NCI-H345 treated with DMSO at 0.1 percent for 48 hours (cell line): Measurements from ENCODE around the gene SLC7A6OS.

Experiments
- DNase-seq: peaks from one replicate; lab custom pipeline; 2025; ENCODE audit not compliant: unreplicated experiment; lab: John Stamatoyannopoulos, UW

The SLC7A6OS gene

DNA sequence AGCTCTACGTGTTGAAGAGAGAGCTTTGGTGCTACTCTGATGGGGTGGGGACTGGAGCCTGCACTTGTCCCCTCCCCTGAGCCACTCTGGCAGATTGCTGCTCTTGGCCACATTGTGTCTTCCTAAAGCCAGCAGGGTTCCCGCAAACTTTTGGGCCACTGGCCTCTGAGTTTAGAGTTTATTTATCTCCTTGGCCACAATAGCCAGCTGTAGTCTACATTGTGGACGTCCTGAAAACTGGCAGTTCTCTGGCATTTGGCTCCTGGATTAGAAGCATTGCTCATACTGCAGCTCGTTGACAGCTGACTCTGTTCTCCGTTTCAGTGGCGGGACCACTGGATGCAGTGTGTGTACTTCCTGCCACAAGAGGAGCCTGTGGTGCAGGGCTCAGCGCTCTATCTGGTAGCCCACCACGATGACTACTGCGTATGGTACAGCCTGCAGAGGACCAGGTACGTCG lies 34.6 kb upstream of the SLC7A6OS start:
- no peak for DNase-seq

DNA sequence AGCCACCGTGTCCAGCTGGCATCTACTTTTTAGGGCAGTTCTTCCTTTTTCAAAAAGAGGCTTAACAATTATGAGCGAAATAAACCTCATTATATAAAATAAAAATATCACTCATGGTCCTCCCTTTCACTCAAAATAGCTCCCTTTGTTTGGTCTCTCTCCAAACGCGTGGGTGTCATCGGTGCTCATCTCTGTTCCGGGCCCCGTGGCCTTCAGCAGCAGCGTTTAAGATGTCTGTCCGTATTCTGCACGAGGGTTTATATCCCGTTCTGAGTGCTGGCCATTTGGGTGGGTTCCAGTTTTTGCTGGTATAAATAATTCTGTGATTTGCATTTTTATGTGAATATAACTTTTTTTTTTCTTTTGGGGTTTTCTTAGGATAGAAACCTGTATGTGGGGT lies 33.5 kb upstream of the SLC7A6OS start:
- DNase-seq, result no peak

DNA sequence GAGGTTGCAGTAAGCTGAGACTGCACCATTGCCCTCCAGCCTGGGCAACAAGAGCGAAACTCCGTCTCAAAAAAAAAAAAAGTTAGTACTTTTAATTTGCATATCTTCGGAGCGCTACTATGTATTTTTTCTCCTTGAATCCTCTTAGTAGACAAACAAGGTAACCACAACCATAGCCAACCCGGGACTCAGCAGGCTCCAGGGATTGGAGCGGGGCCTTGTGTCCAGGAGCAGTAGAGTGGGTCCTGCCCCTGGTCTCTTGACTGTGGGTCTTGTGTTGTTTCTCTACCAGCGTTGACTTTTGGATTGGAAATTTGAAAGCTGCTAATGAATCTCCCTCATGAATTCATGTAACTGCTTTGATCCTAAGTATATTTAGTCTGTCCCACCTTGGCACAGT lies 32.4 kb upstream of the SLC7A6OS start:
- DNase-seq, result no peak

DNA sequence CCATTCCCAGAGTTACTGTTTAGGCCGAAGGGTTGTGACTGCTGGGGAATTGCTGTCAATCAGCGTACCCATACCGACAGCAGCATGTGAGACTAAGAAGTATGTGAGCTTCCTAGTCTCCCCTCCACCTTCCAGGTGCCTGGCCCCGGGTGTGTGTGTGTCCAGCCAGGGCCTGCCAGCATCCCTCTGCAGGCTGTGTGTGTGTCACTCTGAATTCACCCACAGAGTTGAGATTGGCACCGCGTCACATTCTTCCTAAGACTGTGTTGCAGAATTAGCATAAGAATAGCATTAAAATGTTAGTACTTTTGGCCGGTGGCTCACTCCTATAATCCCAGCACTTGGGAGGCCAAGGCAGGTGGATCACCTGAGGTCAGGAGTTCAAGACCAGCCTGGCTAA lies 31.9 kb upstream of the SLC7A6OS start:
- no peak for DNase-seq

DNA sequence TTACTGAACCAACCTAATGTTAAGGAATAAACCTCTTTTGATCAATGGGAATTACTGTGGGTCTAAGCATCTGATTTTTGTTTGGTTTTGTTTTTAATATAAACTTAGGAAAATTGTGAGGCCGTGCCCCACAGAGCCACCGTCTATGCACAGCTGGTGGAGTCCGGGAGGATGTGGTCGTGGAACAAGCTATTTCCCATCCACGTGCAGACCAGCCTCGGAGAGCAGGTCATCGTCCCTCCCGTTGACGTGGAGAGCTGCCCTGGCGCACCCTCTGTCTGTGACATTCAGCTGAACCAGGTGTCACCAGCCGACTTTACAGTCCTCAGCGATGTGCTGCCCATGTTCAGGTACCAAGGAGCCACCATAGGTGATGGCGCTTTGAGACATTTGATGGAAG lies 28.5 kb upstream of the SLC7A6OS start:
- DNase-seq, result no peak

DNA sequence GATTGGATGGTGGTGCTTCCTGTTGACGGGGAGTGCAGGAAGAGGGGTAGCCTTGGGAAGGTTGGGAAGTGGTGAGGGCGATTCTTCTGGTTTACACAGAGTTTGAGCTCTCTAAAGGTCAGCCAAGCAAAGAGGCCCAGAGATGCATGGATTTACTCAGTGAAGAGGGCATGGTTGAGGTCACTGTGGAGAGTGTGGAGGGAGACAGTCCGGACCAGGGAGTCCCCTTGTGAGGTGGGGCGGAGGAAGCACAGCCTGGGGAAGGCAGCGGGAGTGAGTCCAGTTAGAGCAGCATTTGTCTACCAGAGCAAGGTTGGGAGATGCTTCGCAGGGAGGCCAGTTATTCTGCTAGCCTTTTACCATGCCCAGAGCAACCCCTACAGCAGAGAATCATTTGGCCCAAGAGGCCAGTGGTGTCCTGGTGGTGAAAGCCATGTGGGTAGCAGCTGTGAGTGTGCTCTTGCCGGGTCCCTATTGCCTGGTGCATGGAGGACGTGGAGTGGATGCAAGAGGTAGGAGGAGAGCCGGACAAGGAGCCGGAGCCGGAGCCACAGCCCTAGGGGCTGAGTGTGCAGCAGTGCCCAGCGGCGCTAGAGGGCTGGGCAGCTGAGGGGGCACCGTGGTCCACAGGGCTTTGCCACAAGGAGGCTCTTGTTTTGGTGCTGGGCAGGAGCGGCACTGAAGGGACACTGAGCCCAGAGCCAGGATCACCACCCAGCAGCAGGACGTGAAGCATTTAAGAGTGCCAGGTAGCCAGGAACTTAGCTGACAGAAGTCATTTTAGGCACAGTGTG lies 27.8 kb upstream of the SLC7A6OS start:
- no peak for DNase-seq

DNA sequence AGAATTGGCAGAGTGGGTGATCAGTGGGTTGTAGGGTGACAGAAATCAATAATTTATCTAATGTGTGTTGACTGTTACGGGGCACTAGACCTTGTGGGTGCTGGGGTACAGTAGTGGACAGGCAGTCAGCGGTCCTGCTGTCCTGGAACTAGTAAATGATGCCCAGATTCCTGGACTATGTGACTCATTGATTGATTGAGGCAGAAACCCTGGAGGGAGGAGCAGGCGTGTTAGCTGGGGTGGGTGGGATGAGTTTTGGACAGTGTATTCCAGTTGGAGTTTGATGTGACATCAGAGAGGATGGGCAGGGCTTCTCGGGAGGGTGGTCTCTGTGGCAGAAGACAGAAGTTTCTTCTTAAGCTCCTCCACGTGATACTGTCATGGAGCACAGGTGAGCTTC lies 24.4 kb upstream of the SLC7A6OS start:
- no peak for DNase-seq

DNA sequence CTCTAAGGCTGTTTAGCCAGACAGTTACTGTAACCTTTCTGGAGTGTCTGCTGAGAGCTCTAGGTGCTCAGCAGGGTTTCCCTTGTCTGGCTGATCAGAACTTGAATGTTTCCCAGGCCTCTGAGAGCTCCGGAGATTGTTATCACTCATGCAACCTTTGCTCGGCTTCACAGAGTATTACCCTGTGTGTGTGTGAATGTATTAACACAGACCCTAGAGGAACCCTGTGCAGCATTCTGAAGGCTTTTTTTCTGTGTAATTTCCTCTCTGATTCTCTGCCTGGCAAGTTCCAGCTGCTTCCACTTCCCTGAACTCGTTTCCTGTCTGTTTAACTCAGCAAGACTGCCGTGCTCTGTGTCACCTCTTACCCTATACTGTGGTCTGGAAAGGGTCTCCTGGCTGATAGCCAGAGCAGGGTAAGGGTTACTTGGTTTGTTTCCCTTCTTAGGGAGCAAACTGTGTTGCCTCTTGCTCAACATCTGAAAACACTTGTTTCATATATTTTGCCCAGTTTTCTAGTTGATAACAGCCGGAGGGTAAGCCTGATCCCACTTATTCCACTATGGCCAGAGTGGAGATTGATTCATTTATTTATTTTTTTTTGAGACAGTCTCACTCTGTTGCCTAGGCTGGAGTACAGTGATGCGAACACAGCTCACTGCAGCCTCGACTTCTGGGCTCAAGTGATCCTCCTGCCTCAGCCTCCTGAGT lies 21.8 kb upstream of the SLC7A6OS start:
- no peak for DNase-seq

DNA sequence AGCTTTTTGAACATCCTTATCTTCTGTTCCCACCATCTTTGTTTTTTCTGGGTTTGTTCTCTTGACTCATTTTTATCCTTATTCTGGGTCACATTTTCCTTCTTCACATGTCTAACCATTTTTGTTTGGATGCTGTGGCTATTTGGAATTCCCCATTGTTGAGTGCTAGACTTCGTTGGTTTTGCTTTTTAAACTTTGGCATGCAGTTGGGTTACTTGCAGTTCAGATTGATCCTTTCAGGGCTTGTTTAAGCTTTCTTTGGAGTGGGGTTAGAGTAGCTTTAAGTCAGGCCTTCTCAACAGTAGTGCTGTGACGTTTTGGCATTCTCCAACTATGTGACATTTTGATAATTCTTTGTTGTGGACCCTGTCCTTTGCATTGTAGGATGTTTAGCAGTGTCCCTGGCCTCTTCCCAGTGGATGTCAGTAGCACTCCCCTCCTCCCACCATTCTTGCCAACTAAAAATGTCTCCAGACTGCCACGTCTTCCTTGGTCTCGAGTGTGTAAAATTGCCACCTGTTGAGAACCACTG lies 21.2 kb upstream of the SLC7A6OS start:
- DNase-seq, result no peak

DNA sequence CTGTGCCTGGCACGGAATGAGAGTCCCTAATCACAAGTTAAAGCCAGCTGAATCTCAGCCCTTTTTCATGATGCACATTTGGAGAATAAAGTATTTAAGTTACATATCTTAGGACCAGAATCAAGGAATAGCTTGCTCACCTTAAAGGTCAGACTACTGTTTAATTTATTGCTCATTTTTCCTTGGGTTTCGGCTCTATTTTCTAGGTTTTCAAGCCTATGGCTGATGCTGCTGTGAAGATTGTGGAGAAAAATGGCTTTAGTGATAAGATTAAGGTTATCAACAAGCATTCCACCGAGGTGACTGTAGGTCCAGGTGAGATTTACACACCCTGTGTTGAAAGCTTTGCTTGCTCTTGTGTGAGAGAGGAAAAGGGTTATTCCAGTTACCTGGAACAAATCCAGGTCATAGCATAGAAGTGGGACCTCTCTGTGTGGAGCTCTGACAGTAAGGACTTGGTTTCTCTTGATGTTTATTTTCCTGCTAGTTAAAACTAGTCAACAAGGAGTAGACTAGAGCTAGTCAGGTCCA lies 18.2 kb upstream of the SLC7A6OS start:
- no peak for DNase-seq

DNA sequence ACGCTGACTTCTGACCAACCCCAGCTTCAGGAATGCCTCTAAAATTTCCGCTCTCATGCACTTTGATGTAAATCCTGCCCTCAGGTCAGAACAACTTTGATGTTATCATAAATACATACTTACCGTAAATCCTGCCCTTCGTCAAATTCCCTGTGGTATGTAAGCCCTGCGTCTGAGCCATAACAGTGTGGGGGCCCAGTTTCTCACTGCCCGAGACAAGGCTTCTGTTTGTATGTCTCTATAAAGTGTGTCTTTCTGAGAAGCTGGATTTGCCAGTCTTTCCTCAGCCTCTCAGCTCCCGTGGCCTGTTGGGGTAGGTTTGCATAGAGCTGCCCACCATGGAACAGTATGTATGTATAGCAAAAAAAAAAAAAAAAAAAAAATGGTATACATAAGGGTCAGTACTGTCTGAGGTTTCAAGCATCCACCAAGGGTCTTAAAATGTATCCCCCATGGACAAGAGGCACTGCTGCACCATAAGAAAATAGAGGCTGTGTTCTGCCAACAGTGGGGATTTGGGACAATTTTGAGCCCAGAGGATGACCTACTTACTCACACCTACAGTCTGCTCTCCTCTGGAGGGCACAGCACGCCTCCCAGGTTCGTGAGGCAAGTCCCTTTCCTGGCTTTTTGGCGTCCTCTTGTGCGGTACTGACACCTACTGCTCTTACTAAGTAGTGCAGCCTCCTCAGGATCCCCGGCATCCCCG lies 17.6 kb upstream of the SLC7A6OS start:
- peak; percentile 54 for DNase-seq

DNA sequence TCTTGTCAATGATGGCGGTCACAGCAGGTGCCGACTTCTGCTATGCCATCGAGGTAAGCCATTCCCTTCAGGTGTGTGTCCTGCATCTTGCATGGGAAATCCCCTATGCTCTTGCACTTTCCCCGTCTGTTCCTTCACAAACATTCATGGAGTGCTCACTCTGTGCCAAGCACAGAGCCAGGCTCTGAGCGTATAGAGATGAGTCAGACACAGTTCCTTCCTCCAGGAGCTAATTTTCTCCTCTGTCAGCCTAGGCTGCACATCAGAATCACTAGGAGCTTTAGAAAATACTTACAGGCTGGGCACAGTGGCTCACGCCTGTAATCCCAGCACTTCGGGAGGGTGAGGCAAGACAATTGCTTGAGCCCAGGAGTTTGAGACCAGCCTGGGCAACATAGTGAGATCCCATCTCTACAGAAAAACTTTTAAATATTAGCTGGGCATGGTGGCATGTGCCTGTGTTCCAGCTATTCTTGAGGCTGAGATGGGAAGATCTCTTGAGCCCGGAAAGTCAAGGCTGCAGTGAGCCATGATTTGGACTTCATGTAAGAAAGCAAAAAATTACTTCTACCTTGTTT lies 14.1 kb upstream of the SLC7A6OS start:
- DNase-seq, result no peak

DNA sequence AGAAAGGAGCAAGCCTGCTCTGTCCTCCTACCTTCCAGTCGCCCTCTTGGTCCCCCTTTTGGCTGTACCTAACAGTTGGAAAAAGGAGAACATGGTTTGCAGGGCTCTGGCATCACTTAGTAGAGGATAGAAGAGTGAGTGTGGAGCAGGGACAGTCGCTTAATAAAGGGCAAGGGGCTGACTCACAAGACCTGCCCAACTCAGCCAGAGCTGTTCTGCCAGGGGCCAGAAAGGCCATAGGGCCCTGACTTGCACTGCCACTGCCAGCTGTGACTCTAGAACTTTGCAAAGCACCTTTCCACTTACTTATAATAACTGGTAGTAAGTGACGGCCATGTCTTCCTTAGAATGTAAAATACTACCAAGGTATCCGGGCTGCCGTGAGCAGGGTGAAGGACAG lies 13.6 kb upstream of the SLC7A6OS start:
- no peak for DNase-seq

DNA sequence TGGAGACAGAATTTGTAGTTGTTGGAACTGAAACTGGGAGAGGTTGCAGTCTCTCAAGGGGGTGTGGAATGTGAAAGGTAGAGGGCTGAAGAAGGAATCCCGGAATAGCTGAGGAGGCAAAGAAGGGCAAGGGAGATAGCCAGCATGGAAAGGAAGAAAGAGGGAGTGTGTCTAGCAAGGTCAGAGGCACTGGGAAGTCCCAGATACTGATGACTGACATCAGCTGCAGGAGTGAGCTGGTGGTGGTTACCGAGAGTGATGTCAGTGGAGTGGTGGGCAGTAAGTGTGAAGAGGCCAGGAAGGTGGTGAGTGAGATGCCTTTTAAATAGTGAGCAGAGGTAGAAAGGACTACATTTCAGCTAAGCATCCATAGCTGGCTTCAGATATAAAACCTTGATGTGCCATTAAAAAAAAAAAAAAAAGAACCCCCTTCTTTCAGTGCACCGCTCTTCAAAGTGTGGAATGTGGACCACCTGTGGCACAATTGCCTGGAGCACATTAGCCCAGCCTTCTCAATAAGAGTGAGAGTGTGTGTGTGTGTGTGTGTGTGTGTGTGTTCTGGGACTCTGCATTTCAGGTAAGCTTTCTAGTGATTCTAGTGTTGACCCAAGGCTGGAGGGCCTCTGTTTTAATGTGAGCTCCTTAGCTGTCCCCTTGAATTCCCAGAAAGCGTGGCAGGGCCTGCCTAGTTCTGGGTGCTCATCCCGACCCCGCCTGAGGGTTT lies 8.6 kb upstream of the SLC7A6OS start:
- peak; percentile 66 for DNase-seq

DNA sequence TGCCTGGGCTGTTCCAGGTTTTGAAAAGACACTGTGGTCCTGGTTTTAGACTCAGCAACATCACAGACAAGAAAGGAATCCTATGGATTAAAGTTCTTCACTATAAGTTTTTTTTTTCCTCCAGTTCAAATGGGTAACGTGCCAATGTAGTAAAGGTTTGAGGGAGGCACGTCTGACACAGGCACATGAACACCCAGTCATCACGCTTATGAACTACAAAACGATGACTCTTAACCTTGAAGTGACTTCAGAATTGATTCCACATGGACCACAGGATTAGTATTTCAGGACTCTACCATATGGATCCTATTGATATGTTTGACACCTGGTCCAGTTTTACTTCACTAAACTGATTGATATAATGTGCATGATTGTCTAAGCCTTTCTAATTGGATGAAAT lies 2.4 kb upstream of the SLC7A6OS start:
- no peak for DNase-seq

DNA sequence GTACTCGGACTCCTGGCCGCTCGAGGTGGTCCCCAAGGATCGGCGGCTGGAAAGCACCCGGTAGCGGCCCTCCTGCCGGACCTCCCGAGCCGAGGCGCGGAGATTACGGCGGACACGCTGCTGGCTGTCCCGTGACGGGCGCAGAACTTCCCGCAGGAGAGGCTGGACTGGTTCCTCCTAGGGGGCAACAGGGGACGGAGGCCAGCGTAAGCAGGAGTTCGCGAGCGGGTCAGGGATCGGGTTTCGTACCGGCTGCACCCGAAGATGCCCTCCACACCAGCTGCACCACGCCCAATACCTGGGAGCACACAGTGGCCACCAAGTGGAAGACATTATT lies 341 bp downstream of the SLC7A6OS start:
- no peak for DNase-seq

DNA sequence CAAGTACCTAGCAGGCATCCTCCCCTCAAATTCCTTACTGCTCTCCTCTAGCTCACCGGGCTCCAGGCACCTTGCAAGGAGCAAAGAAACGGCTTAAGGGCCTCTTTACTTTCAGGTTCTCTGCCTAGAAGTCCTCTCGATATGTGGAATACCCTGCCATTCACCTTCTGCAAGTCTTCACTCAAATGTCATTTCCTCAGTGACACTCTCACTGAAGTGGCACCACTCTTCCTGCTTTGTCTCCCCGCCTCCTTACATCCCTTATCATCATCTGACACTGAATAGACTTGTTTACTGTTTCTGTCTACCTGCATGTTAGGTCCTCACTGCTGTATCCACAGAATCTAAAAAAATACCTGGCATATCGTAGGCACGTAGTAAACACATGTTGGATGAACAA lies 947 bp downstream of the SLC7A6OS start:
- DNase-seq, result no peak

DNA sequence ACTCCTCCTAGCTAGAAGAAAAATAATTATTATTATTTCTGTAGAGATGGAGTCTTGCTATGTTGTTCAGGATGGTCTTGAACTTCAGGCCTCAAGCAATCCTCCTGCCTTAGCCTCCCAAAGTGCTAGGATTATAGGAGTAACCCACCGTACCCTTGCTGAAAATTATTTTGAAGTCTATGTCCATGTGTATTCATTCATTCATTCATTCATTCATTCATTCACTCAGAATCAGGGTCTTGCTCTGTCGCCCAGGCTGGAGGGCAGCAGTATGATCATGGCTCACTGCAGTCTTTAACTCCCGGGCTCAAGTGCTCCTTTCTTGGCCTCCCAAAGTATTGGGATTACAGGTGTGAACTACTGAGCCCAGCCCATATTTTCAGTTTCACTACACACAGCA lies 4.1 kb downstream of the SLC7A6OS start:
- DNase-seq, result no peak

DNA sequence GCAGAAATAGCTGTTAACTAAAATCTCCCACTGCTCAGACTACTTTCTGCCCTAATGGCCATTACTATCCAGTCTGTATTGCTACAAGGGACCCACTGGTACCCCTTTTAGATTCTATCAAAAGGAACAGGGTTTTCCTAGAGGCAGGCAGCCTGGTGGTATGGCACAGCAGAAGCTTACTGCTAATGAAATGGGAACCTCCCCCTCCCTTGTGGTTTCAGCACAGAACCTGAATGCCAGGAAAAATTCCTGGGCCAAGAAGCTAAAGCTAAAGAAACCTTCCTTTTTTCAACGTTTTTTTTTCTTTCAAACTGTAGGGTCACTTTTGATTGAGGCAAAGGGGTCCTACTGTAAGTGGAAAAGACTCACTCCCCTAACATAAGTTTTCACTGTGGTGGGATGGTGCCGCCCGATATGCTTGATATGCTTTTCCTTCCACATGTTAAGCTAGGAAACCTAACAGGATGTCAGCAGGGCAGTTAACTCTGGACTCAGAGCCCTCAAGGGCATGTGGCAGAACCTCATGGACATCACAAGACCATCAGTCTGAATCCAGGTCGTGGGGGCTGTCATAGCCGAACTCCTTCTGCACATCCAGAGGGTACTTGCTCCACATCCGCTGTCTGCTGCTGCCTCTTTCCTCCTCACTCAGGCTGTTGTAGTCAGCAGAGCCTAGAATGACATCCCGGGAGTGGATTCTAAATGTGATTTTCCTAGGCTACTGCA lies 9.8 kb downstream of the SLC7A6OS start:
- DNase-seq, result no peak
